MCF 10A (cell line): ENCODE results near the gene PBRM1. TPM values are rescaled to one million over a fixed set of nuclear protein-coding genes. Genes with fewer than 3 reads are reported as not detected.

Experiments used
- Bru-seq: library from RNA; stranded (reverse); fragments of 400-500 nt; gene quantifications from one replicate; lab custom pipeline; 2021; lab: Mats Ljungman, UMichigan
- BruChase-seq, 2 experiments: library from RNA; stranded (reverse); fragments of 400-500 nt; gene quantifications; one replicate each; lab custom pipeline; 2021; lab: Mats Ljungman, UMichigan
- BruUV-seq: library from RNA; stranded (reverse); fragments of 400-500 nt; replicated peaks from 2 replicates; lab custom pipeline; 2021; lab: Mats Ljungman, UMichigan
- CTCF ChIA-PET: fragments of 300-600 bp; sonication (Branson Sonifier 250); formaldehyde crosslinking; extraction: SDS; loops from one replicate; lab custom pipeline; 2021; ENCODE audit warnings: antibody characterized with exemption, inconsistent platforms; lab: Yijun Ruan, JAX
- POLR2A ChIA-PET: fragments of 300-600, 350-650 bp; sonication (Branson Sonifier 250); formaldehyde crosslinking; extraction: SDS; loops from one replicate; lab custom pipeline; 2020; ENCODE audit warnings: antibody characterized with exemption, inconsistent platforms; lab: Yijun Ruan, JAX
- DNase-seq: peaks from one replicate; pipeline ENCODE4 v3.0.0-alpha.2; 2018; ENCODE audit not compliant: unreplicated experiment
- H3K27ac Mint-ChIP-seq: one replicate; pipeline ENCODE4 v1.8.0; 2022; ENCODE audit warnings: mild to moderate bottlenecking, low read depth, mixed read lengths; ENCODE audit not compliant: unreplicated experiment
- H3K27me3 Mint-ChIP-seq: one replicate; pipeline ENCODE4 v1.8.0; 2022; ENCODE audit warnings: mixed read lengths; ENCODE audit not compliant: insufficient read depth, unreplicated experiment
- H3K36me3 Mint-ChIP-seq: one replicate; pipeline ENCODE4 v1.8.0; 2022; ENCODE audit warnings: mild to moderate bottlenecking, moderate library complexity, mixed read lengths; ENCODE audit not compliant: insufficient read depth, unreplicated experiment
- H3K4me1 Mint-ChIP-seq: one replicate; pipeline ENCODE4 v1.8.0; 2022; ENCODE audit warnings: mixed read lengths; ENCODE audit not compliant: insufficient read depth, unreplicated experiment
- H3K4me3 Mint-ChIP-seq: one replicate; pipeline ENCODE4 v1.8.0; 2022; ENCODE audit warnings: mild to moderate bottlenecking, moderate library complexity, mixed read lengths; ENCODE audit not compliant: unreplicated experiment
- H3K9me3 Mint-ChIP-seq: one replicate; pipeline ENCODE4 v1.8.0; 2022; ENCODE audit warnings: mixed read lengths; ENCODE audit not compliant: unreplicated experiment
- intact Hi-C: fragments of 100-400 bp; cut with micrococcal nuclease; formaldehyde crosslinking; loops from 2 replicates; pipeline ENCODE4 v1.14.1; 2022
- long read RNA-seq: library from polyadenylated mRNA; stranded (forward); transcript quantifications from one replicate; pipeline ENCODE4 v2.0.0, GENCODE V29; 2022
- total RNA-seq: library from RNA; stranded (reverse); gene quantifications from 2 replicates; pipeline ENCODE4 v1.2.3, GENCODE V29; 2022
- TF ChIP-seq, protein P1 (sequence below): fragments of 200-600 bp; IDR thresholded peaks from one replicate; pipeline ENCODE4 v1.8.0; 2022; ENCODE audit warnings: antibody characterized with exemption, mild to moderate bottlenecking; ENCODE audit not compliant: unreplicated experiment

Gene PBRM1
- 49.3 and 56.9 TPM in 2 replicates for total RNA-seq
- Bru-seq, nascent RNA: percentile 83 among the genes with signal in this experiment
- BruChase-seq, experiment 1, labeled RNA remaining after a 6-hour chase: percentile 88 among the genes with signal in this experiment
- BruChase-seq, experiment 2, labeled RNA remaining after a 2-hour chase: percentile 82 among the genes with signal in this experiment
- long read RNA-seq, partial matches to known transcripts: 44 of 58 reads
- long read RNA-seq, other reads (novel, unspliced or antisense): 13 of 58 reads

GRCh38 chr3:52685709-52686691 lies at the start of gene PBRM1, which contains the start of gene GNL3:
Gene PBRM1 (minus strand): TSS chr3:52685913.
Gene GNL3 (plus strand): TSS chr3:52686032. CDS start chr3:52686093, 61 bp downstream.
- Mint-ChIP-seq H3K27me3 (no peaks in the 10 kb centered on the region), H3K4me1 (peaks cover 28% of the 10 kb centered on the region), H3K27ac (peak within 1 kb of the TSS; percentile 99), H3K9me3 (no peaks in the 10 kb centered on the region), H3K4me3 (peak within 1 kb of the TSS; percentile 99), H3K36me3 (peaks cover 62% of the 10 kb centered on the region)
- DNase-seq: peak; percentile 95
- BruUV-seq: TSS peak; percentile 59
- ChIA-PET CTCF (no interaction called here), POLR2A (interaction anchor here (0.5 to 7.7 kb wide), 15 partner anchors 12 to 1186 kb away, joined by 3 to 104 read pairs (median 4); partner anchors contain the start of genes DCAF1, GLT8D1, RPL29 and SPCS1)
- intact Hi-C loops: loop anchor here (2.0 kb wide), 1 partner anchor 15 kb away; no protein-coding TSS in a partner anchor
- TF ChIP-seq, protein P1, sequence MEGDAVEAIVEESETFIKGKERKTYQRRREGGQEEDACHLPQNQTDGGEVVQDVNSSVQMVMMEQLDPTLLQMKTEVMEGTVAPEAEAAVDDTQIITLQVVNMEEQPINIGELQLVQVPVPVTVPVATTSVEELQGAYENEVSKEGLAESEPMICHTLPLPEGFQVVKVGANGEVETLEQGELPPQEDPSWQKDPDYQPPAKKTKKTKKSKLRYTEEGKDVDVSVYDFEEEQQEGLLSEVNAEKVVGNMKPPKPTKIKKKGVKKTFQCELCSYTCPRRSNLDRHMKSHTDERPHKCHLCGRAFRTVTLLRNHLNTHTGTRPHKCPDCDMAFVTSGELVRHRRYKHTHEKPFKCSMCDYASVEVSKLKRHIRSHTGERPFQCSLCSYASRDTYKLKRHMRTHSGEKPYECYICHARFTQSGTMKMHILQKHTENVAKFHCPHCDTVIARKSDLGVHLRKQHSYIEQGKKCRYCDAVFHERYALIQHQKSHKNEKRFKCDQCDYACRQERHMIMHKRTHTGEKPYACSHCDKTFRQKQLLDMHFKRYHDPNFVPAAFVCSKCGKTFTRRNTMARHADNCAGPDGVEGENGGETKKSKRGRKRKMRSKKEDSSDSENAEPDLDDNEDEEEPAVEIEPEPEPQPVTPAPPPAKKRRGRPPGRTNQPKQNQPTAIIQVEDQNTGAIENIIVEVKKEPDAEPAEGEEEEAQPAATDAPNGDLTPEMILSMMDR: no peak

DNA sequence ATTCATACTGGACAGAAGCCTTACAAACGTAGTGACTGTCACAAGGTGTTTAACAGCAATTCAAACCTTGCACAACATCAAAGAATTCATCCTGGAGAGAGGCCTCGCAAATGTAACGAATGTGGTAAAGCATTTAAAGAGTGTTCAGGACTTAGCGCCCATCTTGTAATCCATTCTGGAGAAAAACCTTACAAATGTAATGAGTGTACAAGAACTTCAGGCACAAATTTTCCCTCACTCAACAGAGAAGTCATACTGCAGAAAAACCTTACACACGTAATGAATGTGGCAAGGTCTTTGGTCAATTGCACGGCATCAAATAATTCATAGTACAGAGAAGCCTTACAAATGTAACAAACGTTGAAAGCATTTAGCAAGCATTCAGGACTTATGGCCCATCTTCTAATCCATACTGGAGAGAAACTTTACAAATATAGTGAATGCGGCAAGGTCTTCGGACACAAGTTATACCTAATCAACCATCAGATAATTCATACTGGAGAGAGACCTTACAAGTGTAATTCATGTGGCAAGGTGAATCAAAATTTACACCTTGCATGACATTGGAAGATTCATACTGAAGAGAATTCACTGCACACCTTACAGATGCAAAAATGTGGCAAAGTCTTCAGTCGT lies 47.7 kb upstream of the PBRM1 start:
- DNase-seq: no peak
- H3K36me3 Mint-ChIP-seq: peaks cover 83% of the 10 kb centered on the region
- no peaks in the 10 kb centered on the region for H3K4me1 Mint-ChIP-seq
- TF ChIP-seq, protein P1: no peak
- H3K4me3 Mint-ChIP-seq: no peak overlapping the region
- no peak overlapping the region for H3K27ac Mint-ChIP-seq
- no TSS peak for BruUV-seq
- ChIA-PET CTCF (interaction anchor here (0.5 kb wide), 1 partner anchor 10 kb away, joined by 4 read pairs; no protein-coding TSS in a partner anchor), POLR2A (interaction anchor here (0.6 kb wide), 1 partner anchor 10 kb away, joined by 3 read pairs; no protein-coding TSS in a partner anchor)
- no peaks in the 10 kb centered on the region for H3K9me3 Mint-ChIP-seq
- H3K27me3 Mint-ChIP-seq: no peaks in the 10 kb centered on the region
- intact Hi-C loops: no loop called here

DNA sequence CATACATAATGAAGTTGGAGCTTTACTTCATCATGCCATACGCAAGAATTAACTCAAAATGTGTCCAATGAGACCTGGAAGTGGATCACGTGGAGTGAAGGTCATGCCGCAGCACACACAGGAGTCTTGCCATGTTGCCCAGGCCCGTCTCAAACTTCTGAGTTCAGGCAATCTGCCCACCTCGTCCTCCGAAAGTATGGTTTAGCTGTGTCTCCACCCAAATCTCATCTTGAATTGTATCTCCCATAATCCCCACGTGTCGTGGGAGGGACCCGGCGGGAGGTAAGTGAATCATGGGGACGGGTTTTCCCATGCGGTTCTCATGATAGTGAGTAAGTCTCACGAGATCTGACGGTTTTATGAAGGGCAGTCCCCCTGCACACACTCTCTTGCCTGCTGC lies 45.9 kb upstream of the PBRM1 start:
- Mint-ChIP-seq H3K36me3 (peaks cover 74% of the 10 kb centered on the region), H3K27me3 (no peaks in the 10 kb centered on the region), H3K4me1 (no peaks in the 10 kb centered on the region), H3K9me3 (no peaks in the 10 kb centered on the region), H3K27ac (no peak overlapping the region), H3K4me3 (no peak overlapping the region)
- intact Hi-C loops: no loop called here
- CTCF ChIA-PET: no interaction called here
- POLR2A ChIA-PET: no interaction called here
- no peak for DNase-seq
- no TSS peak for BruUV-seq
- TF ChIP-seq, protein P1: no peak
